Lower lobe of right lung (tissue), 2 donors: ENCODE results near the gene SORT1. TPM values are rescaled to one million over a fixed set of nuclear protein-coding genes. Genes with fewer than 3 reads are reported as not detected.
A peak's percentile ranks its signal among the peaks of the same experiment; 100 is the strongest.

Experiments
- ATAC-seq, 2 donors: fragments of 200-7000 bp; cut with Tn5 transposase; one replicate each; pipeline ENCODE4 v1.9.1; 2020 to 2022; ENCODE audit warnings: mild to moderate bottlenecking in 2 of 2, moderate library complexity in 2 of 2
- DNase-seq: peaks from one replicate; pipeline ENCODE4 v3.0.0-alpha.2; 2020
- H3K27ac ChIP-seq: fragments of 200-600 bp; one replicate; pipeline ENCODE4 v1.8.0; 2022
- H3K27me3 ChIP-seq: fragments of 200-600 bp; one replicate; pipeline ENCODE4 v1.8.0; 2022; ENCODE audit warnings: low read depth
- H3K36me3 ChIP-seq: fragments of 200-600 bp; one replicate; pipeline ENCODE4 v1.8.0; 2022; ENCODE audit warnings: mild to moderate bottlenecking
- H3K4me1 ChIP-seq: fragments of 200-600 bp; one replicate; pipeline ENCODE4 v1.8.0; 2022
- H3K4me3 ChIP-seq: fragments of 200-600 bp; one replicate; pipeline ENCODE4 v1.8.0; 2022; ENCODE audit warnings: mild to moderate bottlenecking
- H3K9me3 ChIP-seq: fragments of 200-600 bp; one replicate; pipeline ENCODE4 v1.8.0; 2022
- CTCF ChIP-seq: fragments of 200-600 bp; IDR thresholded peaks from one replicate; pipeline ENCODE4 v1.8.0; 2022; ENCODE audit warnings: antibody characterized with exemption, mild to moderate bottlenecking
- intact Hi-C: fragments of 100-400 bp; cut with DNase I; formaldehyde crosslinking; loops from one replicate; pipeline ENCODE4 v1.11.0; 2022
- total RNA-seq: library from RNA; stranded (reverse); fragmentation: NEBNext Ultra II Directional; extraction: Animal tissue kit (Norgen Biotek cat#: 25700); gene quantifications from one replicate; pipeline ENCODE4 v1.2.1, GENCODE V29; 2021
- donor health status: DM: no; HTN: yes; CAD: no; lungs with severe emphysema.

The SORT1 gene
- total RNA-seq, 1 donor from 2014 or later: 178 TPM

GRCh38 chr1:109267743-109268300, 129.9 kb downstream of the SORT1 start:
- ATAC-seq: no peak
- no peak overlapping the region for H3K4me3 ChIP-seq
- TF ChIP-seq CTCF: no peak
- no peak overlapping the region for H3K27ac ChIP-seq
- H3K4me1 ChIP-seq: peaks cover 8% of the 10 kb centered on the region
- no peaks in the 10 kb centered on the region for H3K36me3 ChIP-seq
- intact Hi-C loops: no loop called here
- peak; percentile 42 for DNase-seq
- H3K27me3 ChIP-seq: no peaks in the 10 kb centered on the region
- no peaks in the 10 kb centered on the region for H3K9me3 ChIP-seq

GRCh38 chr1:109266965-109267364, 130.8 kb downstream of the SORT1 start:
- DNase-seq (no peak), ATAC-seq (no peak)
- H3K27me3 ChIP-seq: no peaks in the 10 kb centered on the region
- no peak overlapping the region for H3K4me3 ChIP-seq
- no peaks in the 10 kb centered on the region for H3K36me3 ChIP-seq
- intact Hi-C loops: no loop called here
- no peak overlapping the region for H3K27ac ChIP-seq
- no peaks in the 10 kb centered on the region for H3K9me3 ChIP-seq
- peaks cover 8% of the 10 kb centered on the region for H3K4me1 ChIP-seq
- no peak for TF ChIP-seq CTCF

GRCh38 chr1:109265741-109266330, 131.9 kb downstream of the SORT1 start:
- Histone ChIP-seq H3K27me3 (no peaks in the 10 kb centered on the region), H3K4me3 (no peak overlapping the region), H3K36me3 (no peaks in the 10 kb centered on the region), H3K4me1 (peaks cover 8% of the 10 kb centered on the region), H3K27ac (no peak overlapping the region), H3K9me3 (no peaks in the 10 kb centered on the region)
- intact Hi-C loops: no loop called here
- no peak for TF ChIP-seq CTCF
- ATAC-seq (no peak), DNase-seq (no peak)

GRCh38 chr1:109265016-109265415, 132.7 kb downstream of the SORT1 start:
- Histone ChIP-seq H3K27me3 (no peaks in the 10 kb centered on the region), H3K36me3 (no peaks in the 10 kb centered on the region), H3K4me3 (no peak overlapping the region), H3K9me3 (no peaks in the 10 kb centered on the region), H3K4me1 (peaks cover 8% of the 10 kb centered on the region), H3K27ac (no peak overlapping the region)
- ATAC-seq (no peak), DNase-seq (no peak)
- intact Hi-C loops: no loop called here
- TF ChIP-seq CTCF: no peak

- no peaks in the 10 kb centered on the region for H3K9me3 ChIP-seq
- intact Hi-C loops: no loop called here
- no peaks in the 10 kb centered on the region for H3K36me3 ChIP-seq
- no peak for TF ChIP-seq CTCF
- H3K4me3 ChIP-seq: no peak overlapping the region
- peaks cover 8% of the 10 kb centered on the region for H3K4me1 ChIP-seq
- ATAC-seq (no peak), DNase-seq (no peak)
- no peak overlapping the region for H3K27ac ChIP-seq
- H3K27me3 ChIP-seq: no peaks in the 10 kb centered on the region
Observed at GRCh38 chr1:109264379-109264755, 133.4 kb downstream of the SORT1 start.
